GM12873 (cell line): ENCODE data around the gene FAM107B.

Source experiments
- TF ChIP-seq, protein P1 (sequence below): IDR thresholded peaks from 2 replicates; pipeline ENCODE4 v1.5.1; 2012; ENCODE audit warnings: low read depth, mild to moderate bottlenecking, moderate library complexity, low read length, control low read depth; ENCODE audit not compliant: insufficient read depth; ENCODE audit errors: missing control alignments

The FAM107B gene

GRCh38 chr10:14563359-14563940 is 211.2 kb downstream of the FAM107B start:
- TF ChIP-seq, protein P1, sequence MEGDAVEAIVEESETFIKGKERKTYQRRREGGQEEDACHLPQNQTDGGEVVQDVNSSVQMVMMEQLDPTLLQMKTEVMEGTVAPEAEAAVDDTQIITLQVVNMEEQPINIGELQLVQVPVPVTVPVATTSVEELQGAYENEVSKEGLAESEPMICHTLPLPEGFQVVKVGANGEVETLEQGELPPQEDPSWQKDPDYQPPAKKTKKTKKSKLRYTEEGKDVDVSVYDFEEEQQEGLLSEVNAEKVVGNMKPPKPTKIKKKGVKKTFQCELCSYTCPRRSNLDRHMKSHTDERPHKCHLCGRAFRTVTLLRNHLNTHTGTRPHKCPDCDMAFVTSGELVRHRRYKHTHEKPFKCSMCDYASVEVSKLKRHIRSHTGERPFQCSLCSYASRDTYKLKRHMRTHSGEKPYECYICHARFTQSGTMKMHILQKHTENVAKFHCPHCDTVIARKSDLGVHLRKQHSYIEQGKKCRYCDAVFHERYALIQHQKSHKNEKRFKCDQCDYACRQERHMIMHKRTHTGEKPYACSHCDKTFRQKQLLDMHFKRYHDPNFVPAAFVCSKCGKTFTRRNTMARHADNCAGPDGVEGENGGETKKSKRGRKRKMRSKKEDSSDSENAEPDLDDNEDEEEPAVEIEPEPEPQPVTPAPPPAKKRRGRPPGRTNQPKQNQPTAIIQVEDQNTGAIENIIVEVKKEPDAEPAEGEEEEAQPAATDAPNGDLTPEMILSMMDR: no peak

GRCh38 chr10:14563076-14563336 is 211.7 kb downstream of the FAM107B start:
- TF ChIP-seq, protein P1: no peak

DNA sequence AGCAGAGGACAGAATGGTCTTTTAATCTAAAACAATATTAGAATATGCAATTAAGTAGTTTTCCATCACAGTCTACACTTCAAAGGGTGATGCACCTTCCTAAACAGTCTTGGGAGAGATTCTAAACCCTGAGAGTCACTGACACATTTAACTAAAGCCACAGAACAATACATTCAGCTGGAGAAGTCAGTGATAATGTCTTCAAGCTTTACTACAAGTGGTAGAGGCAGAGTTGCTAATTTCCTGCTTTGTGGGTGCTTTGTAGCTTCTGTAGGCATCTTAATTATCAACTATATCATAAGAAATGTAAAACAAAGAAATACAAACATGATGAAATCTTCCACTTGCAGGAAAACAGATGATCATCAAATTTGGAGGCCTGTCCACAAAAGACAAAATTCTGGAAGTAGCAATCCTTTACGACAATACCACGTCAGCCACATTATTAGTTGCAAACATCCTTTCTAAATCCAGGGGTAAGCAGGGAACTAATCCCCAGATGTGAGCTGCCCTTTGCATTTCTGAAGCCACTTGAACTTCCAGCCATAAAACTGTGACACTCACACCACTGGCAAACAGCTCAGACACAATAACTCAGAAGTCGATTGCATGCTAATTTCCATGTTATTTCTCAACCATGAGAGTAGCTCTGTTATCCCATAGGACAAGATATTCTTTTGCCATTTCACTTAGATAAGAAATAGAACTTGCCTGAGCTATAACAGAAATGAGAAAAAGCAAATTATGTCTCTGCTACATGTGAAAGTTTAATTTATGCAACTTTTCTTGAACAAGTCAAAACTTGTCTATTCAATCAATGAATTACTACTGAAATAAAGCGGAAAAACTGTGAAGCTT is 212.2 kb downstream of the FAM107B start:
- TF ChIP-seq, protein P1: no peak

- TF ChIP-seq, protein P1: no peak
These were observed 213.6 kb downstream of the FAM107B start for GRCh38 chr10:14560791-14561765.

GRCh38 chr10:14560274-14560673 is 214.4 kb downstream of the FAM107B start:
- TF ChIP-seq, protein P1: peak; percentile 61

DNA sequence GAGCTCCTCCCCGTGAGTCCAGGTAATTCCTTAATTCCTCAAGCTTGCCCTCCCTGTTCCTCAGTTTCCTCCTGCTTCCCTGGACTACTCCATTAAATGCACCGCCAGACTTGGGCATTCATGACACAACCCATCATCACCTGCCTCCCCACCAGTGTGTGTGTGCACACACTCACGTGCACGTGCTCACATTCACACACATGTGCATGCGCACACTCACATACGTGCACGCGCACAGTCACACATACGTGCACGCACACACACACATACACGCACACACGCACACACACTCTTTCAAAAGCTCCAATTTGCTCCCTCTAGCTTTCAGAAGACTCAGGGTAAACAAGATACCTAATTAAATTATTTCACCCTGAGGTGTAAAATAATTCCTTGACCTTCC is 216.7 kb downstream of the FAM107B start:
- TF ChIP-seq, protein P1: no peak

DNA sequence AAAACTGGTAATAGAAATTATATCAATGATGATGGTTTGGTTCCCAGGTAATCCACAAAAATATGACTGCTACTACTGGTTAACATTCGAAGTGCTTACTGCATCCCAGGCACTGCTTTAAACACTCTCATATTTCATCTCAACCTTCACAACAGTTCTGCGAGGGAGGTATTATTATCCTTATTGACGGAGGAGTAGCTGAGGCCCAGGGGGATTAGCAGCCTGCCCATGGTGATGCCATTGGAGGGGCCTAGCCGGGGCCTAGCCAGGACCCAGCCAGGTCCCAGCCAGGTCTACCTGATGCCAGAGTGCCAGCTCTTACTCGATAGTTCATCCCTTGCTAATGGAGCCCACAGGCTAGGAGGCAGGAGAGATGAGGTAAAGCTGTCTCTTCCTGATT is 217.1 kb downstream of the FAM107B start:
- TF ChIP-seq, protein P1: no peak
